Brain microvascular endothelial cell (primary cell): ENCODE measurements around the gene TPSD1.

Experiments
- DNase-seq: peaks from one replicate; pipeline ENCODE4 v3.0.0-alpha.2; 2020
- H3K27ac ChIP-seq: fragments of 250-450 bp; sonication (Bioruptor Pico); 2 replicates; pipeline ENCODE4 v1.5.1; 2020; ENCODE audit warnings: mild to moderate bottlenecking, moderate library complexity
- H3K27me3 ChIP-seq: fragments of 250-450 bp; sonication (Bioruptor Pico); replicated peaks from 2 replicates; pipeline ENCODE4 v1.5.1; 2020; ENCODE audit warnings: mild to moderate bottlenecking
- H3K36me3 ChIP-seq: fragments of 250-450 bp; sonication (Bioruptor Pico); replicated peaks from 2 replicates; pipeline ENCODE4 v1.5.1; 2020; ENCODE audit warnings: mild to moderate bottlenecking
- H3K4me3 ChIP-seq: 2 replicates; pipeline ENCODE4 v1.5.1; 2011; ENCODE audit warnings: low read depth, mild to moderate bottlenecking, control low read depth, low read length, moderate library complexity
- CTCF ChIP-seq: IDR thresholded peaks from 2 replicates; pipeline ENCODE4 v1.5.1; 2011; ENCODE audit warnings: low read depth, mild to moderate bottlenecking, moderate library complexity, low read length, control low read depth, inconsistent platforms; ENCODE audit errors: missing control alignments
- in situ Hi-C: cut with HindIII; loops from 2 replicates; pipeline ENCODE4 v1.10.0; 2017; ENCODE audit warnings: low sequenced_read_pairs, low pct_ligation_motif_present

Gene TPSD1

GRCh38 chr16:1215574-1216295 lies 40.1 kb upstream of the TPSD1 start:
- H3K27me3 ChIP-seq, result no peaks in the 10 kb centered on the region
- no peak for DNase-seq
- in situ Hi-C loops, result no loop called here
- TF ChIP-seq CTCF, result no peak
- H3K27ac ChIP-seq, result no peak overlapping the region
- no peak overlapping the region for H3K4me3 ChIP-seq
- H3K36me3 ChIP-seq, result peaks cover 10% of the 10 kb centered on the region

- Histone ChIP-seq H3K27ac (no peak overlapping the region), H3K4me3 (no peak overlapping the region), H3K36me3 (peaks cover 7% of the 10 kb centered on the region), H3K27me3 (no peaks in the 10 kb centered on the region)
- in situ Hi-C loops, result no loop called here
- DNase-seq, result no peak
- TF ChIP-seq CTCF, result no peak
These were observed 39.6 kb upstream of the TPSD1 start for GRCh38 chr16:1216296-1216619.

- Histone ChIP-seq H3K36me3 (peaks cover 5% of the 10 kb centered on the region), H3K27me3 (no peaks in the 10 kb centered on the region), H3K27ac (no peak overlapping the region), H3K4me3 (no peak overlapping the region)
- in situ Hi-C loops, result no loop called here
- no peak for TF ChIP-seq CTCF
- DNase-seq, result no peak
These were observed 39.0 kb upstream of the TPSD1 start for GRCh38 chr16:1216681-1217400.

- in situ Hi-C loops, result no loop called here
- H3K36me3 ChIP-seq, result peaks cover 4% of the 10 kb centered on the region
These were observed 38.3 kb upstream of the TPSD1 start for GRCh38 chr16:1217526-1217925.

GRCh38 chr16:1218061-1218929 lies 37.6 kb upstream of the TPSD1 start:
- H3K27me3 ChIP-seq, result no peaks in the 10 kb centered on the region
- in situ Hi-C loops, result no loop called here

More at GRCh38 chr16:1217526-1217925, 38.3 kb upstream of the TPSD1 start:
- H3K4me3 ChIP-seq, result no peak overlapping the region
- H3K27ac ChIP-seq, result no peak overlapping the region
- no peak for DNase-seq
- TF ChIP-seq CTCF, result no peak
- no peaks in the 10 kb centered on the region for H3K27me3 ChIP-seq

More at GRCh38 chr16:1218061-1218929, 37.6 kb upstream of the TPSD1 start:
- no peak for TF ChIP-seq CTCF
- H3K27ac ChIP-seq, result no peak overlapping the region
- no peak overlapping the region for H3K4me3 ChIP-seq
- peaks cover 4% of the 10 kb centered on the region for H3K36me3 ChIP-seq
- no peak for DNase-seq
